ENCODE results near the gene RELL2.

The RELL2 gene

DNA sequence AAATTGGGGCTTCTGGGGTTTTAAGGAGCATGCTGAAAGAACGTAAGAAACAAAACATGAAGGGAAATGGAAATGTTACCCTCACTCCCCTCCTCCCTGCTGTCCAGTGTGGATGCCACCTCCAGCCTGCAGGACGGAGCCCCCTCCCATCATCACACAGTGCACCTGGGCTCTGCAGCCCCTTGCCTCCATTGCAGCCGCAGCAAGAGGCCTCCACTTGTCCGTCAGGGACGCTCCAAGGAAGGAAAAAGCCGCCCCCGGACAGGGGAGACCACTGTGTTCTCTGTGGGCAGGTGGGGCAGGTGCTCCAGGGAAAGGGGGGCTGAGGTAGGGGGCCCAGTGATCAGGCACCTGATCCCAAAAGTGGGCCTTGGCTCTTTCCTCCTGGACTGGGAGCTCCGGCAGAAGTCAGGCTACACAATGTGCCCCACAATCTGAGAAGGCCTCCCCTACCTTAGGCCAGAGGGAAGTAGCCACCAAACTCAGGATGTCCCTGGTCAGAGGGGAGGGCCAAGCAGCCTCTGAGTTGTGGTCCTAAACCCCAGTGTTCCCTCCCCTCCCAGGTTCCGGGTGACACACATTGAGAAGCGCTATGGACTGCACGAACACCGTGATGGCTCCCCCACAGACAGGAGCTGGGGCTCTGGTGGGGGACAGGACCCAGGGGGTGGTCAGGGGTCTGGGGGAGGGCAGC is 2.7 kb downstream of the RELL2 start:
- TF ChIP-seq, protein P1, sequence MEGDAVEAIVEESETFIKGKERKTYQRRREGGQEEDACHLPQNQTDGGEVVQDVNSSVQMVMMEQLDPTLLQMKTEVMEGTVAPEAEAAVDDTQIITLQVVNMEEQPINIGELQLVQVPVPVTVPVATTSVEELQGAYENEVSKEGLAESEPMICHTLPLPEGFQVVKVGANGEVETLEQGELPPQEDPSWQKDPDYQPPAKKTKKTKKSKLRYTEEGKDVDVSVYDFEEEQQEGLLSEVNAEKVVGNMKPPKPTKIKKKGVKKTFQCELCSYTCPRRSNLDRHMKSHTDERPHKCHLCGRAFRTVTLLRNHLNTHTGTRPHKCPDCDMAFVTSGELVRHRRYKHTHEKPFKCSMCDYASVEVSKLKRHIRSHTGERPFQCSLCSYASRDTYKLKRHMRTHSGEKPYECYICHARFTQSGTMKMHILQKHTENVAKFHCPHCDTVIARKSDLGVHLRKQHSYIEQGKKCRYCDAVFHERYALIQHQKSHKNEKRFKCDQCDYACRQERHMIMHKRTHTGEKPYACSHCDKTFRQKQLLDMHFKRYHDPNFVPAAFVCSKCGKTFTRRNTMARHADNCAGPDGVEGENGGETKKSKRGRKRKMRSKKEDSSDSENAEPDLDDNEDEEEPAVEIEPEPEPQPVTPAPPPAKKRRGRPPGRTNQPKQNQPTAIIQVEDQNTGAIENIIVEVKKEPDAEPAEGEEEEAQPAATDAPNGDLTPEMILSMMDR (conservative IDR thresholded peaks at IDR 0.05; ENCODE audit: low read length), result no peak
- no peak overlapping the region for H3K4me3 ChIP-seq (ENCODE audit: low read length)
- no peak for DNase-seq (ENCODE audit: low read depth)

DNA sequence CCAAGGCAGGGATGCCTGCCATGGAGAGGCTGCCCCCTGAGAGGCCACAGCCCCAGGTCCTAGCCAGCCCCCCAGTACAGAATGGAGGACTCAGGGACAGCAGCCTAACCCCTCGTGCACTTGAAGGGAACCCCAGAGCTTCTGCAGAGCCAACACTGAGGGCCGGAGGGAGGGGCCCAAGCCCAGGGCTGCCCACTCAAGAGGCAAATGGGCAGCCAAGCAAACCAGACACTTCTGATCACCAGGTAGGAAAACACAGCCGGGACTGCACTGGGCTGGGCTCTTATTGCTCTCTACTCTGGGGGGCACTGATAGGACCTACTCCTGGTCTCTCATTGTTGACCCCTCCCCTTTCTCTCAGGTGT is 3.2 kb downstream of the RELL2 start:
- no peak for DNase-seq (ENCODE audit: low read depth)
- no peak overlapping the region for H3K4me3 ChIP-seq (ENCODE audit: low read length)
- TF ChIP-seq, protein P1 (conservative IDR thresholded peaks at IDR 0.05; ENCODE audit: low read length), result no peak

DNA sequence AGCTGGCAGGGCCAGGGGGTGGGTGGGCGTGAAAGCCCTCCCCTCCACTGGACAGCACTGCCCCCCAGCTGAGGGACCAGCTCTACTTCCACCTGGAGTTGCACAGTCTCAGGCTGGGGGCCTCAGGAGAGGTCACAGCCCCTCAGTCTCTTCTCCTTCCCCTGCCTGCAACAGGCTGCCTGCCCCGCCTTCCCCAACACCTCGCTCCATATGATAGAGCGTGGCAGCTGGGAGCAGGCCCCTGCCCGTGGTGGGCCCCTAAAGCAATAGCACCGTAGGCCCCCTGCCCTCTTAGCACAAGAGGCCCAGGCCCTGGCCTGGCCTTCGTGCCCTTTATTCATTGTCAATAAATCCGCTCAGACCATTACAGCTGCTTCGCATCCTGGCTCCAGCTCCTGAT is 3.9 kb downstream of the RELL2 start:
- TF ChIP-seq, protein P1 (conservative IDR thresholded peaks at IDR 0.05; ENCODE audit: low read length), result no peak
- H3K4me3 ChIP-seq (ENCODE audit: low read length), result no peak overlapping the region

DNA sequence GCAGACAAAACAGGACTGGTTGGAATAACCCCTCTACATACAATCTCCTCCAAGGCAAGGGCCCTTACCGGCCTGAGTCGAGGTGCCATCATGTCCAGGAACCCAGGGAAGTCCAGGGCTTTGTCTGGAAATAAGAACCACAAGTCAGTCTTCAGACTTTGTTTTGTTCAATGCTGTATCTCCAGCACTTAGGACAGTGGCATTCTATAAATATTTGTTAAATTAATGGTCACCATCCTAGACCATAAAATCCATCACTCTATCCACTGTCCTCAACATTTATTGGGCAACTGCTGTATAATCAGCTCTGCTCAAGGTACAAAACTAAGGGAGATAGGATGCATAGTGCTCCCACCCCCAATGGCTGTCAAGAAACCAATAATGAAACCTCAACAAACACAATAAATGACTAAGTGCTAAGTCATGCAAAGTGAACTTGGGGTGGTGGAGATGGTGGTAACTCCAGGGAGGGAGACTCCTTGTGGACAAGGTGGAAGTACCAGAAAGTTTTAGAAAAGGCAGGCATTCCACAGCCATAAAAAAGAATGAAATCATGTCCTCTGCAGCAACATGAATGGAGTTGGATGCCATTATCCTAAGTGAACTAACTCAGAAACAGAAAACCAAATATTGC is 5.0 kb downstream of the RELL2 start:
- DNase-seq (ENCODE audit: low read depth), result peak; percentile 77
- TF ChIP-seq, protein P1 (conservative IDR thresholded peaks at IDR 0.05; ENCODE audit: low read length), result peak; percentile 58
- no peak overlapping the region for H3K4me3 ChIP-seq (ENCODE audit: low read length)

More for the DNA sequence above, 3.9 kb downstream of the RELL2 start:
- no peak for DNase-seq (ENCODE audit: low read depth)

DNA sequence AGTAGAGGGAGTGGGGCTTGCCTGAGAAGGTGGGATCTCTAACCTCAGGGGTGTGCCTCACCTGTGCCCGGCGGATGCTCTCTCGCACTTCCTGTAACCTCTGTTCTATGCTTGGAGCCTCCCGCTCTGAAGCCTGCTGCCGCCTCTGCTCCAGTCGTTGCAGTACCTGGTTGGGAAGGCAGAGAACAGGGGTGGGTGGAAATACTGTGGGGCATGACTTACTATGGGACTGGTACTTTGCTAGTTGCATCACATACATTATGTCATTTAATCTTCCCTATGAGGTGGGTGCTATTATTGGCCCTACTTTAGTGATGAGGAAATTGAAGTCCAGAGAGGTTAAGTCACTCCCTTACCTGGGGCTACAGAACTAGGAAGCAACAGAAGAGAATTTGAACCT is 9.2 kb downstream of the RELL2 start:
- DNase-seq (ENCODE audit: low read depth), result no peak
- TF ChIP-seq, protein P1 (conservative IDR thresholded peaks at IDR 0.05; ENCODE audit: low read length), result no peak
- H3K4me3 ChIP-seq (ENCODE audit: low read length), result no peak overlapping the region

DNA sequence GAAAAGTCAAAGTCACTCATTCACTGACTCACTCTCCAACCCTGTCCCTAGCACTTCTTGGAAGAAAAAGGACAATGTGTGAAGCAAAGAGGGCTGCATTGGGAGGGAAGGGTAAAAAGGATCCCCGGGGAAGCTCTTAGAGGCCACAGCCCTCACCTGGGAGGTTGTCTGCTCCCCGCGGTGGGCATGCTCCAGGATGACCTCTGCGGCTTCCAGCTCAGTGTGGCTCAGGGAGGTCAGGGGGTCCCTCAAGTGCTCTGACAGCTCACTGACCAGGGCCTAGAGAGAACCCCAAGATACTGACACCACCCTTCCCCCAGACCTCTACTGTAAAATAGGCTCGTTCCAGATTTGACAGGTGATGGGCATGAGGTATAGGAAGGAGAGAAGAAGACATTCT is 10.4 kb downstream of the RELL2 start:
- DNase-seq (ENCODE audit: low read depth), result no peak
- no peak overlapping the region for H3K4me3 ChIP-seq (ENCODE audit: low read length)
- TF ChIP-seq, protein P1 (conservative IDR thresholded peaks at IDR 0.05; ENCODE audit: low read length), result no peak

DNA sequence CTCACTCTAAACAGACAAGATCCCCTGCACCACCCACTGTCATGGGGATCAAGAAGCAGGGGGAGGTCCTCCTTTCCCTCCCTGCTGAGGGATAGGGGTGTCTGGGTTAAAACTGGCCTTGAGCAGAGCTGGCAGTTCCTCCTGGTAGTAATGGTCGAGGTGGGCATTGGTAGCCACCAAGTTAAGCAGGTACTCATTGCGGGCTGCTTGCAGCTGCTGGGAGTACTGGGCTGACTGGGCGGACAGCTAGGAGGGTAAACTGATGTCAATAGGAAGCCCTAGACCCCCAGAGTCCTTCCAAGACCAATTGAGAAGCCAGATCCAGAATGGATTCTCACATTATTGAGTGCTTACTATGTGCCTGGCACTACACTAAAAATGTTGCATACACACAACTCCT is 11.1 kb downstream of the RELL2 start:
- no peak overlapping the region for H3K4me3 ChIP-seq (ENCODE audit: low read length)
- DNase-seq (ENCODE audit: low read depth), result no peak
- TF ChIP-seq, protein P1 (conservative IDR thresholded peaks at IDR 0.05; ENCODE audit: low read length), result no peak
